HEK293T (cell line): Measurements from ENCODE around the gene MGAT5.

Experiments
- CTCF ChIA-PET: fragments of 350-600 bp; formaldehyde crosslinking; extraction: SDS; loops from one replicate; lab custom pipeline; 2021; ENCODE audit warnings: antibody characterized with exemption, inconsistent platforms; lab: Yijun Ruan, JAX
- POLR2A ChIA-PET: fragments of 350-600 bp; formaldehyde crosslinking; extraction: SDS; loops from one replicate; lab custom pipeline; 2020; ENCODE audit warnings: antibody characterized with exemption, inconsistent platforms; lab: Yijun Ruan, JAX
- DNase-seq: peaks from one replicate; pipeline ENCODE4 v3.0.0; 2012; ENCODE audit warnings: mixed read lengths; ENCODE audit errors: extremely low spot score
- ARNT ChIP-seq: fragments of 450-650 bp; IDR thresholded peaks from 2 replicates; pipeline ENCODE4 v1.6.1; 2017; ENCODE audit warnings: mild to moderate bottlenecking
- BHLHE40 ChIP-seq: fragments of 450-650 bp; IDR thresholded peaks from 2 replicates; pipeline ENCODE4 v1.6.1; 2016; ENCODE audit warnings: mild to moderate bottlenecking, moderate library complexity, borderline replicate concordance
- CTBP1 ChIP-seq: fragments of 450-650 bp; IDR thresholded peaks from 2 replicates; pipeline ENCODE4 v1.6.1; 2016; ENCODE audit warnings: borderline replicate concordance
- ELF4 ChIP-seq: fragments of 450-650 bp; IDR thresholded peaks from 2 replicates; pipeline ENCODE4 v1.6.1; 2017; ENCODE audit warnings: antibody characterized with exemption
- FOXA1 ChIP-seq: fragments of 450-650 bp; IDR thresholded peaks from 2 replicates; pipeline ENCODE4 v1.6.1; 2016; ENCODE audit warnings: mild to moderate bottlenecking
- FOXK2 ChIP-seq: fragments of 450-650 bp; IDR thresholded peaks from 2 replicates; pipeline ENCODE4 v1.6.1; 2016; ENCODE audit warnings: mild to moderate bottlenecking
- FOXM1 ChIP-seq: fragments of 450-650 bp; IDR thresholded peaks from 2 replicates; pipeline ENCODE4 v1.6.1; 2017; ENCODE audit warnings: mild to moderate bottlenecking, borderline replicate concordance
- HDGF ChIP-seq: fragments of 450-650 bp; IDR thresholded peaks from 2 replicates; pipeline ENCODE4 v1.6.1; 2017; ENCODE audit warnings: antibody characterized with exemption, borderline replicate concordance
- L3MBTL2 ChIP-seq: fragments of 450-650 bp; conservative IDR thresholded peaks from 2 replicates; pipeline ENCODE4 v1.6.1; 2016; ENCODE audit warnings: mild to moderate bottlenecking
- LEF1 ChIP-seq: fragments of 450-650 bp; IDR thresholded peaks from 2 replicates; pipeline ENCODE4 v1.6.1; 2017; ENCODE audit warnings: mild to moderate bottlenecking, borderline replicate concordance
- NFRKB ChIP-seq: fragments of 450-650 bp; IDR thresholded peaks from 2 replicates; pipeline ENCODE4 v1.6.1; 2016; ENCODE audit warnings: mild to moderate bottlenecking, moderate library complexity
- PKNOX1 ChIP-seq: fragments of 450-650 bp; IDR thresholded peaks from 2 replicates; pipeline ENCODE4 v1.6.1; 2016
- SP1 ChIP-seq: fragments of 450-650 bp; IDR thresholded peaks from 2 replicates; pipeline ENCODE4 v1.6.1; 2017
- SUZ12 ChIP-seq: fragments of 450-650 bp; IDR thresholded peaks from 2 replicates; pipeline ENCODE4 v1.6.1; 2016; ENCODE audit warnings: mild to moderate bottlenecking
- TARDBP ChIP-seq: fragments of 450-650 bp; IDR thresholded peaks from 2 replicates; pipeline ENCODE4 v1.6.1; 2016
- ZNF384 ChIP-seq: fragments of 450-650 bp; IDR thresholded peaks from 2 replicates; pipeline ENCODE4 v1.6.1; 2016

The MGAT5 gene

GRCh38 chr2:134338208-134338607 lies 84.3 kb downstream of the MGAT5 start:
- ChIA-PET CTCF (no interaction called here), POLR2A (no interaction called here)
- no peak for DNase-seq
- TF ChIP-seq L3MBTL2 (no peak), SP1 (no peak), SUZ12 (no peak), ARNT (no peak), ZNF384 (no peak), FOXA1 (no peak), FOXM1 (no peak), LEF1 (no peak), FOXK2 (no peak)

GRCh38 chr2:134341476-134341875 lies 87.6 kb downstream of the MGAT5 start:
- CTCF ChIA-PET = no interaction called here
- DNase-seq = no peak
- POLR2A ChIA-PET = no interaction called here
- TF ChIP-seq FOXM1 (no peak), CTBP1 (no peak), LEF1 (no peak), SP1 (no peak), BHLHE40 (no peak)

- ChIA-PET POLR2A (no interaction called here), CTCF (no interaction called here)
- TF ChIP-seq FOXA1 (no peak), SP1 (no peak), ARNT (no peak), SUZ12 (no peak), FOXM1 (no peak), TARDBP (no peak), CTBP1 (no peak), L3MBTL2 (no peak), PKNOX1 (no peak), BHLHE40 (no peak), NFRKB (no peak), LEF1 (no peak), HDGF (no peak), ZNF384 (no peak), FOXK2 (no peak), ELF4 (no peak)
- DNase-seq = no peak
Measured at GRCh38 chr2:134344954-134345697, 91.3 kb downstream of the MGAT5 start.

- no peak for DNase-seq
- ChIA-PET POLR2A (no interaction called here), CTCF (no interaction called here)
- TF ChIP-seq HDGF (no peak), PKNOX1 (peak; percentile 37; the same call in 1 of the 2 replicates)
Measured at GRCh38 chr2:134346141-134346540, 92.3 kb downstream of the MGAT5 start.

- ChIA-PET CTCF (no interaction called here), POLR2A (no interaction called here)
- peak; percentile 22 for DNase-seq
- TF ChIP-seq LEF1 = no peak
- TF ChIP-seq BHLHE40 = no peak
- TF ChIP-seq FOXM1 = no peak
- no peak for TF ChIP-seq ZNF384
- no peak for TF ChIP-seq FOXK2
- TF ChIP-seq SP1 = no peak
- TF ChIP-seq ELF4 = no peak
- TF ChIP-seq CTBP1 = no peak
- no peak for TF ChIP-seq TARDBP
- TF ChIP-seq HDGF = no peak
- TF ChIP-seq NFRKB = no peak
- TF ChIP-seq L3MBTL2 = no peak
- TF ChIP-seq ARNT = no peak
- TF ChIP-seq PKNOX1 = no peak
- TF ChIP-seq SUZ12 = no peak
- TF ChIP-seq FOXA1 = no peak
Measured at GRCh38 chr2:134347756-134348155, 93.9 kb downstream of the MGAT5 start.

GRCh38 chr2:134348239-134348638 lies 94.4 kb downstream of the MGAT5 start:
- ChIA-PET CTCF (interaction anchor here (1.0 kb wide), 1 partner anchor 103 kb away, joined by 3 read pairs; no protein-coding TSS in a partner anchor), POLR2A (no interaction called here)
- DNase-seq = no peak
- no peak for TF ChIP-seq NFRKB

GRCh38 chr2:134348760-134349159 lies 94.9 kb downstream of the MGAT5 start:
- ChIA-PET POLR2A (no interaction called here), CTCF (interaction anchor here (1.0 kb wide), 1 partner anchor 102 kb away, joined by 3 read pairs; no protein-coding TSS in a partner anchor)
- DNase-seq = no peak
- no peak for TF ChIP-seq SUZ12
- TF ChIP-seq LEF1 = no peak
- no peak for TF ChIP-seq CTBP1
- no peak for TF ChIP-seq L3MBTL2
- TF ChIP-seq FOXK2 = no peak
- no peak for TF ChIP-seq ELF4
- no peak for TF ChIP-seq SP1
- no peak for TF ChIP-seq NFRKB
- TF ChIP-seq PKNOX1 = no peak
- no peak for TF ChIP-seq FOXA1
- TF ChIP-seq FOXM1 = no peak
- no peak for TF ChIP-seq TARDBP
